Gastroesophageal sphincter (tissue), 4 donors: ENCODE measurements around the gene AZIN2. TPM values are rescaled to one million over a fixed set of nuclear protein-coding genes. Genes with fewer than 3 reads are reported as not detected.
"Not testable (repeated sequence)": the region's sequence is repeated elsewhere in the genome, so short reads cannot be mapped to it uniquely, and the experiment has no call there.

Experiments used
- ATAC-seq: fragments of 150-250 bp; one replicate; pipeline ENCODE4 v1.9.1; 2016; ENCODE audit warnings: mild to moderate bottlenecking, moderate library complexity
- H3K27ac ChIP-seq, 4 donors: fragments of 200-600 bp; sonication (generic) in 3 of 4; 1 replicate in 3 of 4; 2 replicates in 1 of 4; pipeline ENCODE4 v1.5.1; 2016 to 2019
- H3K27me3 ChIP-seq: fragments of 200-600 bp; sonication (generic); one replicate; pipeline ENCODE4 v1.5.1; 2019
- H3K36me3 ChIP-seq, 2 donors: fragments of 200-600 bp; sonication (generic); one replicate each; pipeline ENCODE4 v1.5.1; 2019; ENCODE audit warnings: control low read depth in 1 of 2
- H3K4me1 ChIP-seq, 3 donors: fragments of 200-600 bp; sonication (generic); 1 replicate in 2 of 3; 2 replicates in 1 of 3; pipeline ENCODE4 v1.5.1; 2016 to 2019; ENCODE audit warnings: control low read depth in 2 of 3
- H3K4me3 ChIP-seq, 2 donors: fragments of 200-600 bp; sonication (generic); one replicate each; pipeline ENCODE4 v1.5.1; 2019; ENCODE audit warnings: mild to moderate bottlenecking in 1 of 2, moderate library complexity in 1 of 2
- H3K9me3 ChIP-seq, 3 donors: fragments of 200-600 bp; sonication (generic); one replicate each; pipeline ENCODE4 v1.5.1; 2017 to 2019; ENCODE audit warnings: control low read depth in 2 of 3
- CTCF ChIP-seq, 4 experiments: fragments of 200-600 bp in 2 of 4; fragments of 450-650 bp in 2 of 4; sonication (generic) in 1 of 4; IDR thresholded peaks; one replicate each; pipeline ENCODE4 v1.5.1; 2017 to 2019; ENCODE audit warnings: antibody characterized with exemption in 4 of 4, mild to moderate bottlenecking in 2 of 4, moderate library complexity in 2 of 4
- EP300 ChIP-seq: sonication (generic); formaldehyde crosslinking; IDR thresholded peaks from one replicate; pipeline ENCODE4 v1.6.1; 2017; ENCODE audit warnings: antibody characterized with exemption, mild to moderate bottlenecking
- POLR2A ChIP-seq, 2 donors: fragments of 450-650 bp; IDR thresholded peaks; one replicate each; pipeline ENCODE4 v1.6.1; 2017; ENCODE audit warnings: antibody characterized with exemption in 2 of 2, mild to moderate bottlenecking in 2 of 2, moderate library complexity in 1 of 2
- POLR2AphosphoS5 ChIP-seq: sonication (generic); formaldehyde crosslinking; IDR thresholded peaks from one replicate; pipeline ENCODE4 v1.6.1; 2017; ENCODE audit warnings: antibody characterized with exemption
- WGBS, 2 donors: methylation state at CpG; one replicate each; pipeline ENCODE4 v1.1.5; 2018; ENCODE audit warnings: low coverage in 1 of 2; 5-methylcytosine and 5-hydroxymethylcytosine counted together
- total RNA-seq, 4 donors: library from RNA; depleted of rRNA; stranded (reverse); fragments of >200 nt; gene quantifications; one replicate each; pipeline ENCODE4 v1.1.0, GENCODE V29; 2016

Gene AZIN2
- total RNA-seq, 4 donors from 2014 or later = 0.31 to 6.4 (median 2.8) TPM

GRCh38 chr1:33057095-33057494 is 23.9 kb upstream of the AZIN2 start:
- peaks cover 0 to 19% (median 5%) of the 10 kb centered on the region in 3 donors for H3K4me1 ChIP-seq
- H3K9me3 ChIP-seq = no peaks in the 10 kb centered on the region
- WGBS, 2 donors = 95 to 100% methylated on average over 2 of the region's 2 CpGs
- ATAC-seq = no peak
- H3K4me3 ChIP-seq = no peak overlapping the region
- no peak overlapping the region for H3K27ac ChIP-seq
- H3K27me3 ChIP-seq = no peaks in the 10 kb centered on the region
- H3K36me3 ChIP-seq = no peaks in the 10 kb centered on the region
- TF ChIP-seq EP300 = no peak

- TF ChIP-seq CTCF (IDR thresholded peaks at IDR 0.05) = no peak
- no peak for TF ChIP-seq POLR2AphosphoS5
- no peak for TF ChIP-seq EP300
- no peak for TF ChIP-seq POLR2A (IDR thresholded peaks at IDR 0.05)
- Histone ChIP-seq H3K27ac (no peak overlapping the region), H3K4me3 (no peak overlapping the region), H3K4me1 (peaks cover 0 to 10% (median 0%) of the 10 kb centered on the region in 3 donors), H3K36me3 (no peaks in the 10 kb centered on the region), H3K9me3 (peaks cover 0 to 33% (median 3%) of the 10 kb centered on the region in 3 donors), H3K27me3 (no peaks in the 10 kb centered on the region)
- WGBS, 2 donors = 50 to 70% methylated on average over 2 of the region's 2 CpGs
- peak; percentile 82 for ATAC-seq
Measured at GRCh38 chr1:33060579-33061083, 20.3 kb upstream of the AZIN2 start.

- Histone ChIP-seq H3K9me3 (peaks cover 0 to 37% (median 3%) of the 10 kb centered on the region in 3 donors), H3K36me3 (no peaks in the 10 kb centered on the region), H3K27ac (no peak overlapping the region), H3K4me1 (peaks cover 0 to 7% (median 0%) of the 10 kb centered on the region in 3 donors), H3K27me3 (no peaks in the 10 kb centered on the region), H3K4me3 (no peak overlapping the region)
- ATAC-seq = no peak
- no peak for TF ChIP-seq POLR2A (IDR thresholded peaks at IDR 0.05)
- no peak for TF ChIP-seq CTCF (IDR thresholded peaks at IDR 0.05)
- no peak for TF ChIP-seq EP300
- TF ChIP-seq POLR2AphosphoS5 = no peak
Measured at GRCh38 chr1:33061834-33062233, 19.1 kb upstream of the AZIN2 start.

GRCh38 chr1:33064284-33064683 is 16.7 kb upstream of the AZIN2 start:
- WGBS, 2 donors = 100% methylated on average over 1 to 2 of the region's 9 CpGs

GRCh38 chr1:33065301-33065700 is 15.7 kb upstream of the AZIN2 start:
- peaks cover 0 to 3% (median 0%) of the 10 kb centered on the region in 3 donors for H3K4me1 ChIP-seq
- peaks cover 0 to 37% (median 3%) of the 10 kb centered on the region in 3 donors for H3K9me3 ChIP-seq
- no peak overlapping the region for H3K27ac ChIP-seq
- H3K27me3 ChIP-seq = no peaks in the 10 kb centered on the region
- H3K4me3 ChIP-seq = no peak overlapping the region
- no peaks in the 10 kb centered on the region for H3K36me3 ChIP-seq
- WGBS, 2 donors = 80 to 84% methylated on average over 8 to 10 of the region's 10 CpGs
- TF ChIP-seq CTCF (IDR thresholded peaks at IDR 0.05) (no peak), POLR2A (IDR thresholded peaks at IDR 0.05) (no peak), EP300 (no peak), POLR2AphosphoS5 (no peak)
- no peak for ATAC-seq

More at GRCh38 chr1:33064284-33064683, 16.7 kb upstream of the AZIN2 start:
- H3K27me3 ChIP-seq, H3K36me3 ChIP-seq, H3K4me3 ChIP-seq, ATAC-seq, H3K27ac ChIP-seq, H3K4me1 ChIP-seq: not testable (repeated sequence)
- H3K9me3 ChIP-seq = peaks cover 0 to 37% (median 3%) of the 10 kb centered on the region in 3 donors

GRCh38 chr1:33066477-33066876 is 14.5 kb upstream of the AZIN2 start:
- H3K27ac ChIP-seq, H3K27me3 ChIP-seq, H3K4me3 ChIP-seq, H3K36me3 ChIP-seq, H3K4me1 ChIP-seq, ATAC-seq: not testable (repeated sequence)
- H3K9me3 ChIP-seq = peaks cover 0 to 37% (median 3%) of the 10 kb centered on the region in 3 donors
- WGBS, 2 donors = 83 to 87% methylated on average over 3 of the region's 3 CpGs

GRCh38 chr1:33068108-33068507 is 12.8 kb upstream of the AZIN2 start:
- H3K4me3 ChIP-seq, H3K36me3 ChIP-seq, H3K4me1 ChIP-seq, ATAC-seq, H3K27ac ChIP-seq, H3K27me3 ChIP-seq: not testable (repeated sequence)
- 10 to 42% methylated on average over 1 to 2 of the region's 2 CpGs for WGBS, 2 donors
- peaks cover 0 to 29% (median 3%) of the 10 kb centered on the region in 3 donors for H3K9me3 ChIP-seq
